KBM-7 (cell line): ENCODE results near the gene BARHL1.

Experiments
- DNase-seq: peaks from one replicate; pipeline ENCODE4 v3.0.0-alpha.2; 2015
- in situ Hi-C: fragments of 300-500 bp; cut with MboI; formaldehyde crosslinking; loops from 2 replicates; pipeline ENCODE4 v1.14.3; 2020; ENCODE audit warnings: low sequenced_read_pairs, low pct_unique_long_range_greater_than_20kb, mixed read lengths

Gene BARHL1

DNA sequence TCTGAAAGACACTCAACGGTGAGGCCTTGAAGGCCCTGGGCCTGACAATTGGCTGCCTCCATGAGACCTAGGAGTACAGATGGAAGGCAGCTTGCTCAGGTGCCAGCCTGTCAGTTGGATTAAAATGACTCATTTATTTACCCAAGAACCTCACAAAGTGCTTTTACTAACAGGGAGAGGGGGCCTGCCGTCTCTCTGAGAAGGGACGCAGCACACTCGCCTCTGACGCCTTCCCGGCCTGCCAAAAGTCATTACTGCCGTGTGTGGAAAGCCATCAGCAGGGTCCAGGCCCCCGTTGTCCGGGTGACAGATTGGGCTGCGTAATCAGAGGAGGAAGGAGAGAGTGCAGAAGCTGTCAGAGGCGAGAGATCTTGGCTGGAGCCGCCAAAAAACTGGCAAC is 54.9 kb downstream of the BARHL1 start:
- DNase-seq: no peak
- in situ Hi-C loops: no loop called here

DNA sequence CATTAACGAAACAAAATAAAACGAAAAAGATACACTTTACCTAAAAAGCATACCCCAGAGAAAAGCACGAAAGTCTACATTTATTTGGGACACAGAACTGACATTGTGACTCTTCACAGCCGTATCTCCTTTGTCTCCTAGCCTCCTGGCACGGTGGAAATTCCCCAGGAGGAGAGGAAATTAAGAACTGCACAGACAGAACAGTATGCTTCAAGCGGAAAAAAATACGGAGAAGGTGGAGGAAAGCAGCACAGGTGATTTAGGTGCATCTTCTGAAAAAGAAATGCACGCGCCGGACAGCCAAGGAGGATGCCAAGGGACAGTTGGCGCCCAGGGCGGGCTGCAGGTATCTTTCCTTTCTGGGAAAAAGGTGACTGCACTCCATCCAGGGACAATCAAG is 55.4 kb downstream of the BARHL1 start:
- no peak for DNase-seq
- in situ Hi-C loops: no loop called here

DNA sequence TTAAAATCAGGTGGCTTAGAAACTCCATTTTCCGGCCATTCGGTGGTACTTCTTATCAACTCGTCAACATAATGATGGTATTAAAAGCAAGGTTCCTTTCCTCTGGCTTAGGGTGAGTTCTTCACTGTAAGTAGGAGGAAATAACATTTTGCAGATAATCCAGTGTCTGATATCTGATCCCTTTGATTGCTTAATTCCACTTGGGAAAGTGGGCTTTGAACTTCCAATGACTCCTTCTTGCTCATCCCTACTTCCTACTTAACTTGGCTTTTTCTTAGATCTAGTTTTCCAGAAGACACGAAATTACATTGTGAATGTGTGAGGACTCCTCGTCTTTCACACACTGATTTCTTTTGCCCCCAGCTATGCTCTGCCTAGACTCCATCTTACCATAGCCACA is 55.8 kb downstream of the BARHL1 start:
- no peak for DNase-seq
- in situ Hi-C loops: no loop called here

DNA sequence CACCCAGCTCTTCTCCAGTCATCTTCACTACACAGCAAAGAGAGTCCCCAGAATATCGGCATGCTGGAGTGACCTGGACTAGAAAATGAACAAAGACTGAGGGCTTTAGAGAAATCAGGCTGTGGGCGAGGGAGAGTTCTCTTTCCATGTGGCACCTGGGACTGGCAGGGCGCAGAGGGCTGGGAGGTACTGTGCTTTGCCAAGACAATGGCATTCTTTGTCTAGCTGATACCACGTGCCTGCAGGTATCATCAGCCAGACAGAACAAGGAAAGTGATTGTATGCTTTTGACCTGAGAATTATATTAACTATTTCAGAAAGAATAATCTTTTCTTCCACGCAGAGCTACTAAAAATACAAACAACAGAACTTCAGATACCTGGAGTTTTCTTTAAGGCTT is 56.9 kb downstream of the BARHL1 start:
- no peak for DNase-seq
- in situ Hi-C loops: no loop called here
